GM06990 (cell line): ENCODE measurements around the gene PTTG1IP.

ENCODE experiments used
- DNase-seq: peaks from one replicate; pipeline ENCODE4 v3.0.0-alpha.2; 2011; ENCODE audit not compliant: insufficient read length; ENCODE audit errors: extremely low read depth
- H3K27me3 ChIP-seq: replicated peaks from 2 replicates; pipeline ENCODE4 v1.6.0; 2011; ENCODE audit warnings: low read length; ENCODE audit not compliant: control insufficient read depth, insufficient read depth
- H3K36me3 ChIP-seq: 2 replicates; pipeline ENCODE4 v1.5.1; 2011; ENCODE audit warnings: low read length; ENCODE audit not compliant: control insufficient read depth, insufficient read depth
- H3K4me3 ChIP-seq: replicated peaks from 2 replicates; pipeline ENCODE4 v1.5.1; 2011; ENCODE audit warnings: low read depth, mild to moderate bottlenecking, control low read depth, low read length
- CTCF ChIP-seq: IDR thresholded peaks from 2 replicates; pipeline ENCODE4 v1.5.1; 2011; ENCODE audit warnings: low read length, control low read depth, mild to moderate bottlenecking, inconsistent platforms; ENCODE audit not compliant: insufficient read depth, poor library complexity, severe bottlenecking

The PTTG1IP gene

GRCh38 chr21:44820851-44821250 is 52.6 kb downstream of the PTTG1IP start:
- H3K36me3 ChIP-seq: no peaks in the 10 kb centered on the region
- no peaks in the 10 kb centered on the region for H3K27me3 ChIP-seq
- no peak overlapping the region for H3K4me3 ChIP-seq
- no peak for TF ChIP-seq CTCF
- DNase-seq: no peak

DNA sequence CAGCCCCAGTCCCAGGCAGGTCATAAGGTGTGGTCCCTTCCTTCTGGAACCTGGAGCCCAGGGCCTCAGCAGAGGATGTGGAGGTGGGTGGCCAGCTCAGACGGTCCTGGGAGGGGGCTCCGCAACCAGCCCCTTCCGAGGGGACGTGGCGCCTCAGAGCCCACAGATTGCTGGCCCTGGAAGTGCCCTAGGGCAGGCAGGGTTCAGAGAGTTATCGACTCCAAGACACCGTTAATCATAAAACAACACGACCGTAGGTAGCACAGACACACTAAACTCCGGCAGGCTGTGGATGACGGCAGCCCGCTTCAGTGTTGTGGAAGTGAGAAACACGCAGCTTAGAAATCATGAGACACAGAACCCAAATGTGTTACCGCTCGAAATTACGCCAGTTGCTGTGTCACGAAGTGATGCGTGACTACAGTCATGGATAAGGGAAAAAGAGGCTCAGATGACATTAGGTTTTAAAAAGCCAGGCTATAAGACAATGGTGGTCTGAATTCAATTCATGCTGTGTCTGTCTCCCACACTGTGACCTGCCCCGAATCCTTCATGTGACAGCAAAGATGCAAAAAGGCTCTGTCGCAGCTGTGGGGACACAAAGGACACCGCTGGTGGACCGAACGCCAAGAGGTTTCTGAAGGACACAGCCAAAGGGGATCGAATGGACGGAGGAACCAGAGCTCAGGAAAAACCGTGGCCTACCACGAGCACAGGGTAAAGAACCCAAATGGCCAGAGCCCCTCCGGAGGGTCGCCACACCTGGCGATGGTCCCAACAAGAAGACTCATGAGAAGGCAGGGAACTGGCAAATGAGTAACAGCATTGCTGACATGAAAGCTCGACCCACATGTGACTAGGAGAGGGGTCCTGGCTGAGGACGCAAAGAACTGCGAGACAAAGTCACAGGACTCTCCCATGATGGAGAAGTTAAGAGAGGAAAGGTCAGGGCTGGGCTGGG is 53.9 kb downstream of the PTTG1IP start:
- Histone ChIP-seq H3K27me3 (no peaks in the 10 kb centered on the region), H3K4me3 (no peak overlapping the region), H3K36me3 (no peaks in the 10 kb centered on the region)
- TF ChIP-seq CTCF: no peak
- DNase-seq: no peak

DNA sequence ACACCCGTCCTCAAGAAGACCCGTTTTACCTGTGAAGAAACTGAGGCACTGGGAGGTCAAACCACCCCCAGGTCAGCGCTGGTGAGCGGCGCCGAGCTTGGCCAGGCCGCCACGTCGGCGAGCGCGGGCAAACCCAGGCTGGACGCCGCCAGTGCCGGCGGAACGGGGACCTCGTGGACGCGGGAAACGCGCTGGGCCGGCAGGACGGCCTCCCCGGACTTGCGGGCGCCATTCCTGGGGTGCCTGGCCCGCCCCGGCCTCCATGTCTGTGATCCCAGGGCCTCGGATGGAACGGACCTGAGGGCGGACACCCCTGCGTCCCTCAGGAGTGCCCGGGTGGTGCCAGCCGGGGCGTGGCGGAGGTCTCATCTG is 54.9 kb downstream of the PTTG1IP start:
- no peaks in the 10 kb centered on the region; the same call in 1 of the 2 replicates for H3K36me3 ChIP-seq
- peak overlapping the region; percentile 71 for H3K4me3 ChIP-seq
- DNase-seq: no peak
- no peaks in the 10 kb centered on the region for H3K27me3 ChIP-seq
- TF ChIP-seq CTCF: no peak

DNA sequence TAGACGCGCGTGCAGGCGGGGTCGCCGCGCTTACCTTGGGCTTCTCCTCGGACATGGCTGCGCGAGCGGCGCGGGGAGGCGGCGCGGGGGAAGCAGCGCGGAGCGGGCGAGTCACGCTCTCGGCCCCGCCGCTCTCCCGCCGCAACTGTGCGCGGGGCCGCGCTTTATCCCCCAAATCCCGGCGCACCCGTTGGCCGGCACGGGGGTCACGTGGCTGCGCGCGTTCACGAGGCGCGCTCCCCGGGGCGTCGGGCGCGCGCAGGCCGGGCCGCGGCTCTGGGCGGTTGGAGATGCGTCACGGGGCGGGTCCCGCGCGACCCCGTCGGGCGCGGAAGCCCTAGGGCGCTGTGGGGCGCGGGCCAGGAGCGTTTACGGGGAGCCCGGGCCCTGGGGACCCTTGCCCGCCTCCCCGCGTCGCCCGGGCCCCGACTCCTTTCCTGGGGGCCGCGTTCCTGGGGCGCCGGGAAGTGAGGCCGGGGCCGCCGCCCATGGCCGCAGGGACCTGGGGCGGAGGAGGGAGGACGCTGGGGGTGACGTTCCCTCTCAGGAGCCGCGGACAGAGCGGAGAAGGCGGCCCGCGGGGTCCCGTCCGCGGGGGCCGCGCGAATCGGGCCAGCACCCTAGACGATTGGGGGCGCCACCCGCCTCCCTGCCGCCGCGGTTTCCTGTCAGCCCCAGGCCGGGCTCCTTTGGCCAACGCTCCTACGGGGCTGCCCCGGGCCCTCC is 55.4 kb downstream of the PTTG1IP start, which contains the start of gene SUMO3:
SUMO3 (minus strand) TSS at position 149 of the 726 bp plus-strand sequence; CDS start at position 55, 94 bp downstream.
- Histone ChIP-seq H3K36me3 (no peaks in the 10 kb centered on the region; the same call in 1 of the 2 replicates), H3K27me3 (no peaks in the 10 kb centered on the region), H3K4me3 (peak within 1 kb of the TSS; percentile 71)
- DNase-seq: peak; percentile 90
- no peak for TF ChIP-seq CTCF

DNA sequence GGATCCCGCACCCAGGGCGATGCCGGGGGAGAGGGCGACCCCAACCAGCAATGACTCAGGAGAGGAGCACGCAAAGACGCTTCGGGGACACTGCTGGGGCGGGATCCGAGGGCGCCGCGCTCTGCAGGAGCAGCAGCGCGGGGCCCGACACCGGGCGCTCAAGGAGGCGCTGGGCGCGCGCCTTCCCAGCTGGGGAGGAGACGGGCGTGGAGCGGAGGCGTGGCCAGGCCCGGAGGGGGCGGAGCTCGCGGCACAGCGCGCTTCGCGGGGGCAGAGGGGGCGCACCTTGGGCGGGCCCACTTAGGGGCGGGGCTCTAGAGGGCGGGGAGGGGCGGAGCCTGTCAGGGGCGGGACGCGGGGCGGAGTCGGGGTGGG is 56.0 kb downstream of the PTTG1IP start:
- TF ChIP-seq CTCF: no peak
- Histone ChIP-seq H3K36me3 (peaks cover 2% of the 10 kb centered on the region), H3K4me3 (peak overlapping the region; percentile 71), H3K27me3 (no peaks in the 10 kb centered on the region)
- DNase-seq: peak; percentile 90
